AG04450 (cell line): ENCODE measurements around the gene NKTR. TPM values are rescaled to one million over a fixed set of nuclear protein-coding genes. Genes with fewer than 3 reads are reported as not detected.

Source experiments
- CTCF ChIA-PET: fragments of 300-600, 350-600 bp; formaldehyde crosslinking; extraction: SDS; loops from one replicate; lab custom pipeline; 2022; ENCODE audit warnings: antibody characterized with exemption, inconsistent platforms; lab: Charles Lee
- POLR2A ChIA-PET: fragments of 350-600 bp; formaldehyde crosslinking; extraction: SDS; loops from one replicate; lab custom pipeline; 2021; ENCODE audit warnings: antibody characterized with exemption, inconsistent platforms; lab: Yijun Ruan, JAX
- DNase-seq: peaks from one replicate; pipeline ENCODE4 v3.0.0-alpha.2; 2011; ENCODE audit warnings: low read depth, low spot score
- H3K27ac ChIP-seq: one replicate; pipeline ENCODE4 v1.5.1; 2012; ENCODE audit warnings: low read depth, low read length, control low read depth
- H3K27me3 ChIP-seq: one replicate; pipeline ENCODE4 v1.6.0; 2012; ENCODE audit warnings: low read length; ENCODE audit not compliant: control insufficient read depth, insufficient read depth
- H3K4me3 ChIP-seq: 2 replicates; pipeline ENCODE4 v1.5.1; 2011; ENCODE audit warnings: mild to moderate bottlenecking, low read depth, low read length, control low read depth
- H3K9me3 ChIP-seq: 2 replicates; pipeline ENCODE4 v1.5.1; 2012; ENCODE audit warnings: low read length; ENCODE audit not compliant: control insufficient read depth, insufficient read depth
- CTCF ChIP-seq: IDR thresholded peaks from 2 replicates; pipeline ENCODE4 v1.5.1; 2011; ENCODE audit warnings: low read depth, low read length, control low read depth, inconsistent platforms
- polyA plus RNA-seq: library from polyadenylated mRNA; depleted of rRNA; stranded (reverse); fragments of >200 nt; gene quantifications from 2 replicates; pipeline ENCODE4 v1.2.3, GENCODE V29; 2011

The NKTR gene
- polyA plus RNA-seq, 1 experiment: 56.2 TPM

GRCh38 chr3:42651248-42652091 is 51.0 kb downstream of the NKTR start:
- H3K4me3 ChIP-seq: peak overlapping the region; percentile 64; the same call in 1 of the 2 replicates
- H3K27ac ChIP-seq: peak overlapping the region; percentile 82
- no peak for DNase-seq
- H3K9me3 ChIP-seq: no peaks in the 10 kb centered on the region; the same call in 1 of the 2 replicates
- TF ChIP-seq CTCF: no peak
- ChIA-PET CTCF (interaction anchor here (1.1 to 2.4 kb wide), 3 partner anchors 17 to 180 kb away, joined by 3 to 11 read pairs (median 4); no protein-coding TSS in a partner anchor), POLR2A (interaction anchor here (0.5 to 1.9 kb wide), 3 partner anchors 50 to 128 kb away, joined by 3 to 7 read pairs (median 4); partner anchors contain the start of gene NKTR)
- H3K27me3 ChIP-seq: no peaks in the 10 kb centered on the region

GRCh38 chr3:42652251-42652610 is 51.7 kb downstream of the NKTR start:
- no peak for TF ChIP-seq CTCF
- H3K9me3 ChIP-seq: no peaks in the 10 kb centered on the region; the same call in 1 of the 2 replicates
- H3K4me3 ChIP-seq: peak overlapping the region; percentile 64
- H3K27me3 ChIP-seq: no peaks in the 10 kb centered on the region
- CTCF ChIA-PET: interaction anchor here (0.5 to 2.4 kb wide), 4 partner anchors 26 to 179 kb away, joined by 4 to 11 read pairs (median 6); no protein-coding TSS in a partner anchor
- POLR2A ChIA-PET: interaction anchor here (1.9 kb wide), 1 partner anchor 51 kb away, joined by 7 read pairs; the partner anchor contains the start of gene NKTR
- peak overlapping the region; percentile 82 for H3K27ac ChIP-seq
- no peak for DNase-seq

GRCh38 chr3:42652611-42653302 is 52.3 kb downstream of the NKTR start:
- Histone ChIP-seq H3K9me3 (no peaks in the 10 kb centered on the region; the same call in 1 of the 2 replicates), H3K4me3 (peak overlapping the region; percentile 64), H3K27me3 (no peaks in the 10 kb centered on the region), H3K27ac (peak overlapping the region; percentile 82)
- DNase-seq: peak; percentile 34
- ChIA-PET CTCF (interaction anchor here (0.5 to 2.4 kb wide), 3 partner anchors 26 to 173 kb away, joined by 5 to 11 read pairs (median 7); no protein-coding TSS in a partner anchor), POLR2A (interaction anchor here (1.9 kb wide), 1 partner anchor 52 kb away, joined by 7 read pairs; the partner anchor contains the start of gene NKTR)
- TF ChIP-seq CTCF: no peak

GRCh38 chr3:42653303-42653559 is 52.7 kb downstream of the NKTR start:
- peak overlapping the region; percentile 64 for H3K4me3 ChIP-seq
- peak overlapping the region; percentile 82 for H3K27ac ChIP-seq
- ChIA-PET CTCF (interaction anchor here (2.4 kb wide), 1 partner anchor 92 kb away, joined by 11 read pairs; no protein-coding TSS in a partner anchor), POLR2A (no interaction called here)
- no peaks in the 10 kb centered on the region; the same call in 1 of the 2 replicates for H3K9me3 ChIP-seq
- H3K27me3 ChIP-seq: no peaks in the 10 kb centered on the region
- TF ChIP-seq CTCF: no peak
- DNase-seq: no peak
